Neuron (in vitro differentiated cells): ENCODE results near the gene PODXL2.

Experiments
- H2AFZ ChIP-seq: one replicate; pipeline ENCODE4 v1.6.1; 2013; ENCODE audit warnings: low read depth, mild to moderate bottlenecking, inconsistent platforms, low read length, moderate library complexity
- H3K27me3 ChIP-seq: one replicate; pipeline ENCODE4 v1.6.1; 2013; ENCODE audit warnings: low read length; ENCODE audit not compliant: insufficient read depth
- H3K36me3 ChIP-seq: one replicate; pipeline ENCODE4 v1.6.1; 2013; ENCODE audit warnings: low read length; ENCODE audit not compliant: insufficient read depth
- H3K4me1 ChIP-seq: one replicate; pipeline ENCODE4 v1.6.1; 2013; ENCODE audit warnings: low read length; ENCODE audit not compliant: insufficient read depth
- H3K4me3 ChIP-seq: 2 replicates; pipeline ENCODE4 v1.5.1; 2013; ENCODE audit warnings: mild to moderate bottlenecking, low read length, moderate library complexity
- H3K9me3 ChIP-seq: one replicate; pipeline ENCODE4 v1.6.1; 2013; ENCODE audit warnings: low read length

PODXL2 gene

GRCh38 chr3:127628788-127629466 is at the start of gene PODXL2:
Gene PODXL2, plus strand, starts transcription at chr3:127629185. Its CDS starts 35 bp downstream, at chr3:127629220.
- no peaks in the 10 kb centered on the region for H3K9me3 ChIP-seq
- H3K36me3 ChIP-seq = no peaks in the 10 kb centered on the region
- H2AFZ ChIP-seq = peak within 1 kb of the TSS; percentile 62
- H3K4me3 ChIP-seq = peak within 1 kb of the TSS; percentile 82
- peaks cover 20% of the 10 kb centered on the region for H3K4me1 ChIP-seq
- H3K27me3 ChIP-seq = no peaks in the 10 kb centered on the region

- H3K4me1 ChIP-seq = no peaks in the 10 kb centered on the region
- H3K27me3 ChIP-seq = no peaks in the 10 kb centered on the region
- no peak overlapping the region for H3K4me3 ChIP-seq
- H2AFZ ChIP-seq = no peak overlapping the region
- peaks cover 7% of the 10 kb centered on the region for H3K36me3 ChIP-seq
- no peaks in the 10 kb centered on the region for H3K9me3 ChIP-seq
Observed at GRCh38 chr3:127580327-127581060, 48.5 kb upstream of the PODXL2 start.

GRCh38 chr3:127584734-127585133 is 44.3 kb upstream of the PODXL2 start:
- H3K4me1 ChIP-seq = peaks cover 16% of the 10 kb centered on the region
- H3K36me3 ChIP-seq = no peaks in the 10 kb centered on the region
- no peak overlapping the region for H2AFZ ChIP-seq
- H3K4me3 ChIP-seq = no peak overlapping the region
- H3K27me3 ChIP-seq = no peaks in the 10 kb centered on the region
- H3K9me3 ChIP-seq = no peaks in the 10 kb centered on the region

GRCh38 chr3:127585163-127585812 is 43.7 kb upstream of the PODXL2 start:
- Histone ChIP-seq H3K4me3 (no peak overlapping the region), H3K36me3 (no peaks in the 10 kb centered on the region), H3K4me1 (peaks cover 16% of the 10 kb centered on the region), H3K27me3 (no peaks in the 10 kb centered on the region), H2AFZ (no peak overlapping the region), H3K9me3 (no peaks in the 10 kb centered on the region)

GRCh38 chr3:127585813-127586413 is 43.1 kb upstream of the PODXL2 start:
- Histone ChIP-seq H3K4me3 (no peak overlapping the region), H3K4me1 (peaks cover 16% of the 10 kb centered on the region), H3K36me3 (no peaks in the 10 kb centered on the region), H2AFZ (no peak overlapping the region), H3K9me3 (no peaks in the 10 kb centered on the region), H3K27me3 (no peaks in the 10 kb centered on the region)

GRCh38 chr3:127587876-127588275 is 41.1 kb upstream of the PODXL2 start:
- H3K36me3 ChIP-seq = no peaks in the 10 kb centered on the region
- H3K9me3 ChIP-seq = no peaks in the 10 kb centered on the region
- no peaks in the 10 kb centered on the region for H3K27me3 ChIP-seq
- peaks cover 23% of the 10 kb centered on the region for H3K4me1 ChIP-seq
- H3K4me3 ChIP-seq = no peak overlapping the region
- H2AFZ ChIP-seq = no peak overlapping the region

GRCh38 chr3:127588806-127589577 is 40.0 kb upstream of the PODXL2 start:
- Histone ChIP-seq H3K9me3 (no peaks in the 10 kb centered on the region), H2AFZ (no peak overlapping the region), H3K4me3 (peak overlapping the region; percentile 81), H3K4me1 (peaks cover 23% of the 10 kb centered on the region), H3K27me3 (no peaks in the 10 kb centered on the region), H3K36me3 (no peaks in the 10 kb centered on the region)

- Histone ChIP-seq H2AFZ (peak overlapping the region; percentile 22), H3K4me1 (peaks cover 23% of the 10 kb centered on the region), H3K9me3 (no peaks in the 10 kb centered on the region), H3K27me3 (no peaks in the 10 kb centered on the region), H3K4me3 (peak overlapping the region; percentile 81), H3K36me3 (no peaks in the 10 kb centered on the region)
Observed at GRCh38 chr3:127589600-127590281, 39.2 kb upstream of the PODXL2 start.

- Histone ChIP-seq H3K4me3 (peak overlapping the region; percentile 81), H3K4me1 (peaks cover 23% of the 10 kb centered on the region)
Observed at GRCh38 chr3:127590282-127590592, 38.7 kb upstream of the PODXL2 start.

GRCh38 chr3:127590593-127591465 is 38.2 kb upstream of the PODXL2 start, which contains the start of gene TPRA1:
Gene TPRA1, minus strand, starts transcription at chr3:127590733. Its CDS starts 10,587 bp downstream, at chr3:127580146.
- Histone ChIP-seq H3K27me3 (no peaks in the 10 kb centered on the region), H3K36me3 (no peaks in the 10 kb centered on the region), H3K9me3 (no peaks in the 10 kb centered on the region), H2AFZ (peak within 1 kb of the TSS; percentile 22), H3K4me3 (peak within 1 kb of the TSS; percentile 81), H3K4me1 (peaks cover 23% of the 10 kb centered on the region)

More at GRCh38 chr3:127590282-127590592, 38.7 kb upstream of the PODXL2 start:
- no peaks in the 10 kb centered on the region for H3K36me3 ChIP-seq
- peak overlapping the region; percentile 22 for H2AFZ ChIP-seq
- no peaks in the 10 kb centered on the region for H3K9me3 ChIP-seq
- no peaks in the 10 kb centered on the region for H3K27me3 ChIP-seq

GRCh38 chr3:127593178-127593577 is 35.8 kb upstream of the PODXL2 start:
- H3K4me3 ChIP-seq = no peak overlapping the region
- H3K27me3 ChIP-seq = no peaks in the 10 kb centered on the region
- no peaks in the 10 kb centered on the region for H3K36me3 ChIP-seq
- no peak overlapping the region for H2AFZ ChIP-seq
- H3K4me1 ChIP-seq = peaks cover 20% of the 10 kb centered on the region
- no peaks in the 10 kb centered on the region for H3K9me3 ChIP-seq
